ENCODE measurements around the gene ARHGEF28. TPM values are rescaled to one million over a fixed set of nuclear protein-coding genes. Genes with fewer than 3 reads are reported as not detected.

The ARHGEF28 gene
- total and polyA plus RNA-seq, 2 of the 13 experiments (the other 11 are each of a cell fraction or from before 2014, with no cell fraction given), result 17.4 to 34.1 TPM

GRCh38 chr5:73954381-73954780 lies 328.4 kb downstream of the ARHGEF28 start:
- H3K4me1 ChIP-seq (ENCODE audit: insufficient read depth, low read length), result no peaks in the 10 kb centered on the region
- no peak for FAIRE-seq
- H3K27ac ChIP-seq (ENCODE audit: extremely low read length, insufficient read depth, low read length), result no peak overlapping the region
- DNase-seq (ENCODE audit: low spot score), result no peak
- no peaks in the 10 kb centered on the region for H3K27me3 ChIP-seq (ENCODE audit: control insufficient read depth in 1 of 2, insufficient read depth in 2 of 2, low read length in 2 of 2)
- intact Hi-C loops (cut with micrococcal nuclease; ENCODE audit: unreplicated experiment), result no loop called here
- H3K9ac ChIP-seq (ENCODE audit: insufficient read depth, low read depth, low read length), result no peak overlapping the region
- in situ Hi-C loops (cut with HindIII; ENCODE audit: extremely low pct_ligation_motif_present, low pct_unique_long_range_greater_than_20kb), result no loop called here
- CTCF ChIA-PET (ENCODE audit: low intra/inter-chr PET ratio, low total read pairs), result no interaction called here
- BruUV-seq (replicated peaks), result no TSS peak
- H3K79me2 ChIP-seq (ENCODE audit: insufficient read depth, low read length), result no peaks in the 10 kb centered on the region
- no peak overlapping the region for H3K4me3 ChIP-seq (replicated peaks in 1 of 3; ENCODE audit: insufficient read depth in 1 of 3, low read depth in 2 of 3, low read length in 3 of 3)
- H3K36me3 ChIP-seq (replicated peaks in 1 of 2; ENCODE audit: control insufficient read depth in 1 of 2, insufficient read depth in 2 of 2, low read length in 2 of 2), result no peaks in the 10 kb centered on the region
- H2AFZ ChIP-seq (ENCODE audit: low read length), result no peak overlapping the region
- TF ChIP-seq ZNF33A (CRISPR knock-in tag; IDR thresholded peaks at IDR 0.05; ENCODE audit: borderline replicate concordance), result no peak
- no peak for TF ChIP-seq ZNF850 (CRISPR knock-in tag; conservative IDR thresholded peaks at IDR 0.05)
- no peak for TF ChIP-seq MED13 (CRISPR knock-in tag; IDR thresholded peaks at IDR 0.05)
- no peak for TF ChIP-seq SETDB1 (CRISPR knock-in tag; IDR thresholded peaks at IDR 0.05; ENCODE audit: borderline replicate concordance)
- TF ChIP-seq ARID2 (CRISPR knock-in tag; IDR thresholded peaks at IDR 0.05; ENCODE audit: borderline replicate concordance), result no peak
- TF ChIP-seq ZNF350 (CRISPR knock-in tag; IDR thresholded peaks at IDR 0.05; ENCODE audit: borderline replicate concordance, low read depth), result no peak
- TF ChIP-seq ZNF557 (CRISPR knock-in tag; IDR thresholded peaks at IDR 0.05), result no peak
- no peak for TF ChIP-seq ZFP1 (CRISPR knock-in tag; IDR thresholded peaks at IDR 0.05)
- TF ChIP-seq ZNF878 (CRISPR knock-in tag; IDR thresholded peaks at IDR 0.05), result no peak
- no peak for TF ChIP-seq ZNF597 (CRISPR knock-in tag; IDR thresholded peaks at IDR 0.05)
- no peak for TF ChIP-seq CBX1 (IDR thresholded peaks at IDR 0.05; ENCODE audit: low read depth)
- no peak for TF ChIP-seq ZNF556 (CRISPR knock-in tag; IDR thresholded peaks at IDR 0.05; ENCODE audit: borderline replicate concordance)
- TF ChIP-seq DMTF1 (CRISPR knock-in tag; IDR thresholded peaks at IDR 0.05), result no peak
- TF ChIP-seq ZNF567 (CRISPR knock-in tag; IDR thresholded peaks at IDR 0.05; ENCODE audit: borderline replicate concordance), result no peak
- no peak for TF ChIP-seq GABPB1 (CRISPR knock-in tag; IDR thresholded peaks at IDR 0.05)
- TF ChIP-seq ZNF883 (CRISPR knock-in tag; IDR thresholded peaks at IDR 0.05; ENCODE audit: not compliant biosample characterization), result no peak
- TF ChIP-seq ZNF83 (CRISPR knock-in tag; IDR thresholded peaks at IDR 0.05; ENCODE audit: borderline replicate concordance), result no peak
- no peak for TF ChIP-seq KAT2B (IDR thresholded peaks at IDR 0.05; ENCODE audit: borderline replicate concordance, low read depth, low read length)
- TF ChIP-seq SMYD3 (CRISPR knock-in tag; IDR thresholded peaks at IDR 0.05), result no peak
- no peak for TF ChIP-seq ARNT2 (CRISPR knock-in tag; IDR thresholded peaks at IDR 0.05; ENCODE audit: low read depth)
- no peaks in the 10 kb centered on the region for H3K9me3 ChIP-seq (ENCODE audit: low read length)
- H3K4me2 ChIP-seq (ENCODE audit: low read depth, low read length), result no peak overlapping the region
- no peak for ATAC-seq
- 38% methylated on average over 2 of the region's 2 CpGs for WGBS (ENCODE audit: low lambda C conversion rate)
- no peaks in the 10 kb centered on the region for H4K20me1 ChIP-seq (ENCODE audit: insufficient read depth, low read length)
- POLR2A ChIA-PET, result no interaction called here
